Retina (tissue), 1 donor: Measurements from ENCODE around the gene SIRT6.
"Not testable (repeated sequence)": the region's sequence is repeated elsewhere in the genome, so short reads cannot be mapped to it uniquely, and the experiment has no call there.

ENCODE experiments used
- DNase-seq: peaks from one replicate; pipeline ENCODE4 v3.0.0-alpha.2; 2016

SIRT6 gene

DNA sequence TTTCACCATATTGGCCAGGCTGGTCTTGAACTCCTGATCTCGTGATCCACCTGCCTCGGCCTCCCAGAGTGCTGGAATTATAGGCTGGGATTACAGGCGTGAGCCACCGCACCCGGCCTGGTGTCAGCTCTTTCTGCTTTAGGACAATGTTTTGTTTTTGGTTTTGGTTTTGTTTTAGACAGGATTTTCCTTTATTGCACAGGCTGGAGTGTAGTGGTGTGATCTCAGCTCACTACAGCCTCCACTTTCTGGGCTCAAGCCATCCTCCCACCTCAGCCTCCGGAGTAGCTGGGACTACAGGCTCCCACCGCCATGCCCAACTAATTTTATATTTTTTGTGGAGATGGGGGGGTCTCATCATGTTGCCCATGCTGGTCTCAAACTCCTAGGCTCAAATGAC lies 53.3 kb downstream of the SIRT6 start:
- DNase-seq = not testable (repeated sequence)

DNA sequence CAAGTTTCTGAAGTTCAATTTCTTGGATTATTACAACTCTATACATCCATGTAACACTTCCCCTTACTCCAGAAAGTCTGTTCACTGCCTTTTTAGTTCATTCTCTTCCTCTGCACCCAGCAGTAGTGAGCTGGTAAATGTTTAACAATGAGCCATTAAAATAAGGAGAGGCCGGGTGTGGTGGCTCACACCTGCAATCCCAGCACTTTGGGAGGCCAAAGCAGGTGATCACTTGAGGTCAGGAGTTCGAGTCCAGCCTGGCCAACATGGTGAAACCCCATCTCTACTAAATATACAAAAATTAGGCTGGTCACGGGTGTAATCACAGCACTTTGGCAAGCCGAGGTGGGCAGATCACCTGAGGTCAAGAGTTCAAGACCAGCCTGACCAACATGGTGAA lies 55.0 kb downstream of the SIRT6 start:
- not testable (repeated sequence) for DNase-seq

DNA sequence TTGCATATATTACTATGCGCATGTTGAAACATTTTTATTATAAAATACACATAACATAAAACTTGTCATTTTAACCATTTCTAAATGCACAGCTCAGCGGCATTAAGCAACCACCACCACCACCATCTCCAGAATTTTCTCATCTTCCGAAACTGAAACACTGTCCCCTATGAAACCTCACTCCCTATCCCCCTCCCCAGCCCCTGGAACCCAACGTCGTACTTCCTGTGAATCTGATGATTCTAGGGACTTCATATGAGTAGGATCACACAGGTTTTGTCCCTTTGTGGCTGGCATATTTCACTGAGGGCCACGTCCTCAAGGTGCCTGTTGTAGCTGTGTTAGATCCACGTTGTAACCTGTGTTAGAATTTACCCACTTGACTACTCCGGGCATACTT lies 57.7 kb downstream of the SIRT6 start:
- peak; percentile 4 for DNase-seq
